Activated CD4-positive, alpha-beta memory T cell treated with anti-CD3 and anti-CD28 coated beads for 36 hours (primary cell): Measurements from ENCODE around the gene SMOC2. TPM values are rescaled to one million over a fixed set of nuclear protein-coding genes. Genes with fewer than 3 reads are reported as not detected.

Source experiments
- CTCF ChIA-PET: fragments of 350-600 bp; sonication (Branson Sonifier 250); formaldehyde crosslinking; loops from one replicate; lab custom pipeline; 2021; ENCODE audit warnings: antibody characterized with exemption, inconsistent platforms; lab: Charles Lee
- POLR2A ChIA-PET: fragments of 350-600 bp; sonication (Branson Sonifier 250); formaldehyde crosslinking; loops from one replicate; lab custom pipeline; 2021; ENCODE audit warnings: antibody characterized with exemption; lab: Charles Lee
- DNase-seq: peaks from one replicate; pipeline ENCODE4 v3.0.0-alpha.2; 2020
- H3K27ac Mint-ChIP-seq: one replicate; pipeline ENCODE4 v1.8.0; 2021; ENCODE audit warnings: mixed read lengths
- H3K27me3 Mint-ChIP-seq: one replicate; pipeline ENCODE4 v1.8.0; 2021; ENCODE audit warnings: mixed read lengths
- H3K36me3 Mint-ChIP-seq: one replicate; pipeline ENCODE4 v1.8.0; 2021; ENCODE audit warnings: mixed read lengths
- H3K4me1 Mint-ChIP-seq: one replicate; pipeline ENCODE4 v1.8.0; 2021; ENCODE audit warnings: low read depth, mixed read lengths
- H3K4me3 Mint-ChIP-seq: one replicate; pipeline ENCODE4 v1.8.0; 2021; ENCODE audit warnings: mild to moderate bottlenecking, mixed read lengths
- H3K9me3 Mint-ChIP-seq: one replicate; pipeline ENCODE4 v1.8.0; 2021; ENCODE audit warnings: mixed read lengths
- intact Hi-C: fragments of 100-400 bp; cut with micrococcal nuclease; formaldehyde crosslinking; loops from one replicate; pipeline ENCODE4 v1.15.1; 2023
- total RNA-seq, 2 experiments: library from RNA; stranded (reverse); gene quantifications; one replicate each; pipeline ENCODE4 v1.2.3, GENCODE V29; 2021

The SMOC2 gene
- total RNA-seq, 2 experiments from 2014 or later, result not detected

DNA sequence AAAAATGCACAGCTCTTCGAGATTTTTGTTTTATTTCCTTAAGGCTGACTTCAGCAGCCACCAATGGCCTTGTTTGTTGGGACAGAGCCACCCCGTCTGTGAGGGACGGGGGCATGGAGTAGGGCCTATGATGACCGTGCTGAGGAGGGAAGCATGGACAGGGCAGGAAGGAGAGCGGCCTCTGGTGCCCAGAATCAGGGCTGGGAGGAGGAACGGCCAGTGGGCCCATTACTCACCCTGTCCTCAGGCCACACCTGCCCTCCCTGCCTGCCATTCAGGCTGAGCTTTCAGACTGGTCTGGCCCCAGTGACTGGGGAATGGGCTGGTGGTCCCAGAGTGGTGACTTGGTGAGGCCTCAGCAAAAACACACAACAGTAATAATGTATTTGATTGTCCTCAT, 104.4 kb downstream of the SMOC2 start:
- Mint-ChIP-seq H3K4me3 (no peak overlapping the region), H3K27ac (no peak overlapping the region), H3K9me3 (no peaks in the 10 kb centered on the region), H3K27me3 (peaks cover 7% of the 10 kb centered on the region), H3K4me1 (no peaks in the 10 kb centered on the region), H3K36me3 (no peaks in the 10 kb centered on the region)
- ChIA-PET CTCF (no interaction called here), POLR2A (no interaction called here)
- DNase-seq, result no peak
- intact Hi-C loops, result no loop called here

DNA sequence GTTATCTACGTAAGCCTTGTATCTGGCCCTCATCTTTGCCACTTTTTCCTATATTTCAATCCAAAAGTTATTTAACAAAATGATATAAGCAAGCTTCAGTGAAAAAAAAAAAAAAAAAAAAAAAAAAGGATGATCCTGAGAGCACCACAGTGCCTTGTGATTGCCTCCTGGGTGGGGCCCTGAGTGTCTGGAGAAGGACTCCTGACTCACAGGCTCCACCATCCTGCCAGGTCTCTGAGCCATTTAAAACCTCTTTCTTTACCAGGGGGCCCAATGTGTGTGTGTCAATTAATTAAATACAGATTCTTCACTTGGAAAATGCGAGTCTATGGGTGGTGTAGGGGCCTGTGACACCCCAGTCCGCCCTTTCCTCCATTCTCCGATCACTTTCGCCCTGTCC, 105.2 kb downstream of the SMOC2 start:
- Mint-ChIP-seq H3K27ac (no peak overlapping the region), H3K36me3 (no peaks in the 10 kb centered on the region), H3K9me3 (no peaks in the 10 kb centered on the region), H3K4me3 (no peak overlapping the region), H3K4me1 (no peaks in the 10 kb centered on the region), H3K27me3 (no peaks in the 10 kb centered on the region)
- ChIA-PET CTCF (no interaction called here), POLR2A (no interaction called here)
- intact Hi-C loops, result no loop called here
- DNase-seq, result no peak

DNA sequence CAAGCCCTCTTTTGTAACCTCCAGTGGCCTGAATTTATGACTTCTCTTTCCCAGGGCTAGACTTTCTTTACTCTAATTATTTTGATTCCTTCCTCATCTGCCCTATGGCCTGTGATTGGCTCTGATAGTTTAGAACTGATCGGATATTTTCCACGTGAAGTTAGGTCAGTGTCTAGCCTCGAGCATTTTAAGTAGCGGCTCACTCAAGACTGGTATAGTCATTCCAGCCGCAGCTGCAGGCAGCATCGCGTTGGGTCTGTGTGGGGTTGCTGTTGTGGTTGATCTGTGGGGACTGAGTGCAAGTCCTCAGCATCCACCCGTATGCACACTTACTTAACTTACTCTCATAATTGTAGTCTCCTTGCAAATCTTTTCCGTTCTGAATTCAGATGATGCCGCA, 105.7 kb downstream of the SMOC2 start:
- Mint-ChIP-seq H3K27me3 (no peaks in the 10 kb centered on the region), H3K4me3 (no peak overlapping the region), H3K36me3 (no peaks in the 10 kb centered on the region), H3K4me1 (no peaks in the 10 kb centered on the region), H3K27ac (no peak overlapping the region), H3K9me3 (no peaks in the 10 kb centered on the region)
- ChIA-PET POLR2A (no interaction called here), CTCF (no interaction called here)
- intact Hi-C loops, result no loop called here
- DNase-seq, result no peak

DNA sequence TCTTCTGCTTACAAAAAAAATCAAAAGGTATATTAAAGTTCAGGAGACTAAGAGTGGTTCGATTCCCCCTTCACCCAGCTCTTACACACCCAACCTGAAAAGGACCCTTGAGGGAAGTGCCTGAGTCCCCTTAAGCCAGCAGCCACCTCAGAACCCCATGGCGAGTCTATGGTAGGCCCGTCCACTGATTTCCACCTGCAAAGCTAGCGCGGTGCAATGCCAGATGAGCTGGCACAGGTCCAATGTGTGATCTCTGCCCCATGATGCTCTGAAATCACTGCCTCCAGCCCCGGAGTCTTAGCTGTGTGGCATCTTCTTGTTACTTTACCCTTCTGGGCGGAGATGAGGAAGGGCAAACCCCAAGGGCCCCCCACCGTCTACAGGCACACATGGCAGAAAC, 109.3 kb downstream of the SMOC2 start:
- H3K36me3 Mint-ChIP-seq, result no peaks in the 10 kb centered on the region
- ChIA-PET CTCF (interaction anchor here (0.8 kb wide), 1 partner anchor 161 kb away, joined by 3 read pairs; no protein-coding TSS in a partner anchor), POLR2A (no interaction called here)
- no peaks in the 10 kb centered on the region for H3K27me3 Mint-ChIP-seq
- H3K9me3 Mint-ChIP-seq, result no peaks in the 10 kb centered on the region
- no peak for DNase-seq
- H3K4me1 Mint-ChIP-seq, result no peaks in the 10 kb centered on the region
- H3K4me3 Mint-ChIP-seq, result no peak overlapping the region
- intact Hi-C loops, result no loop called here
- no peak overlapping the region for H3K27ac Mint-ChIP-seq

DNA sequence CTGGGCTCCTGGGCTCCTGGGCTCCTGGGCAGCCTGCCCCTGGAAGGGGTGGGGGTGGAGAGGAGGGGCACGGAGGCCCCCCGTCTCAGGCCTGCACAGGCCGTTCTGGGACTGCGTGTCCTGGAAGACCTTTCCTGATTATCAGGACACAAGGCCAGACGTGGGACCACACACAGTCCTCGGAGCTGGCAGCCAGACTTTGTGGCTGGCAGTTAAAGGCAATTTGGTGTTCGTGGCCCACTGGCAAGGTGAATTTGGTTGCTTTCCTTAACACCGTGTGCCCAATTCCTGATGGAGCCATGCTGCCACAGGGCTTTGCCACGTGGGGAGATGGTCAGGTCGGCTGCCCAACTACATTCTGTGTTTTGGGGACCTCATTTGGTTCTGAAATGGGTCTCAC, 113.5 kb downstream of the SMOC2 start:
- ChIA-PET CTCF (no interaction called here), POLR2A (no interaction called here)
- Mint-ChIP-seq H3K27ac (no peak overlapping the region), H3K4me3 (no peak overlapping the region), H3K4me1 (no peaks in the 10 kb centered on the region), H3K9me3 (peaks cover 1% of the 10 kb centered on the region), H3K36me3 (no peaks in the 10 kb centered on the region), H3K27me3 (peaks cover 3% of the 10 kb centered on the region)
- intact Hi-C loops, result no loop called here
- DNase-seq, result no peak

DNA sequence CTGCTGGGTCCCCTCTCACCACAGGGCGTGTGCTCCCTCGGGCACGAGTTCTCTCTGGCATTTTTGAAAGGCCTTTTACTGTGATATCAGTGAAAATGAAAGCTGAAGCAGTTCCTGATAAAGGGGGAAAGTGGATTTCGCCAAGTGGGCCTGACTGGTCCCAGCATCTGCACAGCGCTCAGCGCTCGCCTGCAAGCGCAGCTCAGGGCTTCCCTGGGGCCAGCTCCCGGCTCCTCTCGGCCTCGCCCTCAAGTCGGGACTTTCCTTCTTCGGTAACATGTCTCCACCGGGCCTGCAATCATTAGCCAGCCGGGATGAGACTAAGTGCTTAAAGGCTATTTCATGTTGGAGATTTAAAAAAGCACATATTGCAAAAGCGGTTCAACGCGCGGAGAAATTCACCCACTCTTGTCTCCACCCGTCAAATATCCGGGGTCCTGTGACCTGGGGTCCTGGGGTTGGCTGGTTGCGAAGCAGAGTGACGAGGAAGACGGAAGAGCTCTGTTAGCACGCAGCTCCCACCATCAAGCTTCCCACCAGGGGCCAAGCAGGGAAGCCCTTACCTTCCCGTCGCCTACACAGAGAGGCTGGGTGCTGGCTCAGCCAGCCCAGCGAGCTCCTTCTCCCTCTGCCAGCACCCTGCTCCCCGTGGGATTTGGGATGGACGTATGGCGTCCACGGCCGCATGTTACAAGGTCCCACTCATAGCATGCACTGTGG, 114.1 kb downstream of the SMOC2 start:
- no peak for DNase-seq
- Mint-ChIP-seq H3K4me1 (no peaks in the 10 kb centered on the region), H3K4me3 (no peak overlapping the region), H3K9me3 (peaks cover 1% of the 10 kb centered on the region), H3K27me3 (peaks cover 3% of the 10 kb centered on the region), H3K27ac (no peak overlapping the region), H3K36me3 (no peaks in the 10 kb centered on the region)
- ChIA-PET POLR2A (no interaction called here), CTCF (no interaction called here)
- intact Hi-C loops, result no loop called here

DNA sequence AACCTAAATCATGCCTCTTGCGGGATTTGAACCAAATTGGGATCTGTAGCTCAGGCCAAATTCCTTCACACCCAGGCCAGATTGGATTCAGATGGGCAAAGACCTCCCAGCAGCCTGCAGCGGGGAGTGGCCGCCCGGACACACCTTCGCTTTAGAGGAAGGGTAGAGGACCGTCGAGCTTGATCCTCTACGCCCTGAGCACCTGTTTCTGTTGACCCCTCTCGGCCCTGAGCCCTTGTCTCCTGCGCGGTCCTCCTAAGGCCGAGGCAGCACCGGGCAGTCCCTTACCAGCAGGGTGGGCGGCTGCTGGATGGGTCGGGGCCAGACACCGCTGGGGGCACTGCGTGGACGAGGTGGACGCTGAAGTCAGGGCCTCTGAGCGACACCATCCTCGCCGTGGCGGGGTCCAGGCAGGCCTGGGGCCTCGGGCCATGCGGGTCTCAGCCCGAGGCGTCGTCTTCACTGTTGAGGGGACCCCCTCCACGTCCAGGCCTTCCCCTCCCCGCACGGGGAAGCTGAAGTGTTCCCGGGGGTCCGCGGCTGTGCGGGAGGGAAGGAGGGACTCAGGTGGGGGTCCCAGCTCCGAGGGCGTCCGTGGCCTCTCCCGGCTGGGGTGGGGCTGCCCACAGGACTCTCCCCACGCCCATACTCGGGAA, 114.8 kb downstream of the SMOC2 start:
- no peak for DNase-seq
- Mint-ChIP-seq H3K9me3 (peaks cover 1% of the 10 kb centered on the region), H3K27ac (no peak overlapping the region), H3K4me3 (no peak overlapping the region), H3K4me1 (no peaks in the 10 kb centered on the region), H3K36me3 (no peaks in the 10 kb centered on the region), H3K27me3 (peaks cover 3% of the 10 kb centered on the region)
- ChIA-PET POLR2A (no interaction called here), CTCF (no interaction called here)
- intact Hi-C loops, result no loop called here

DNA sequence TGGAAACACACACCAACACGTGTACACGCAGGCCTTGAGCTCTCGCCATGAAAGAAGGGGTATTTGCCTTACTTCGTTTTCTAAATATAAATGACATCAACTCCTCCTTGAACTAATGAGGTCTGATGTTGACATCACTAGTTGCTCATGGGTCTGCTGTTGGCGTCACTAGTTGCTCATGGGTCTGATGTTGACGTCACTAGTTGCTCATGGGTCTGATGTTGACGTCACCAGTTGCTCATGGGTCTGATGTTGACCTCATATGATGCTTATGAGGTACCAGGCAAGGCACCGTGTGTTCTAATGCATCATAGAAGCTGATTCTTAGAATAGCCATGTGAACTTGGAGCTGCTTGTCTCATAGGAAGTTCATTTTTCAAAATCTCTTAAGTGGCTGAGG, 116.5 kb downstream of the SMOC2 start:
- no peak overlapping the region for H3K27ac Mint-ChIP-seq
- no peaks in the 10 kb centered on the region for H3K36me3 Mint-ChIP-seq
- ChIA-PET POLR2A (no interaction called here), CTCF (no interaction called here)
- no peak for DNase-seq
- peaks cover 3% of the 10 kb centered on the region for H3K27me3 Mint-ChIP-seq
- intact Hi-C loops, result no loop called here
- H3K4me1 Mint-ChIP-seq, result no peaks in the 10 kb centered on the region
- no peak overlapping the region for H3K4me3 Mint-ChIP-seq
- peaks cover 1% of the 10 kb centered on the region for H3K9me3 Mint-ChIP-seq

DNA sequence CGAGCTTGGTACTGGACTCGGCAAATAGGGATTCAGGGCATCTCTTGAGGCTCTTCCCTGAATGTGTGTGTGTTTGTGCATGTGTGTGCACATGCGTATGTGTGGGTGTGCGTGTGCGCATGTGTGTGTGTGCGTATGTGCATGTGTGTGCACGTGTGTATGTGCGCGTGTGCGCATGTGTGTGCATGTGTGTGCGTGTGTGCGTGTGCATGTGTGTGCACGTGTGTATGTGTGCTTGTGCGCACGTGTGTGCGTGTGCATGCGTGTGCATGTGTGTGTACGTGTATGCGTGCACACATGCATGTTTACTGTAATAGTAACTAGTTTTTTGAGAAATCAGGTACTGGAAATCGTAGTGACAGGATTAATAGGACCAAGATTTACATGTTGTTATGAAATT, 117.7 kb downstream of the SMOC2 start:
- POLR2A ChIA-PET, result no interaction called here
- peaks cover 3% of the 10 kb centered on the region for H3K27me3 Mint-ChIP-seq
- intact Hi-C loops, result no loop called here
- DNase-seq, result no peak
- no peak overlapping the region for H3K27ac Mint-ChIP-seq
- CTCF ChIA-PET, result no interaction called here
- no peaks in the 10 kb centered on the region for H3K36me3 Mint-ChIP-seq
- H3K4me3 Mint-ChIP-seq, result no peak overlapping the region
- no peaks in the 10 kb centered on the region for H3K4me1 Mint-ChIP-seq
- H3K9me3 Mint-ChIP-seq, result peaks cover 1% of the 10 kb centered on the region

DNA sequence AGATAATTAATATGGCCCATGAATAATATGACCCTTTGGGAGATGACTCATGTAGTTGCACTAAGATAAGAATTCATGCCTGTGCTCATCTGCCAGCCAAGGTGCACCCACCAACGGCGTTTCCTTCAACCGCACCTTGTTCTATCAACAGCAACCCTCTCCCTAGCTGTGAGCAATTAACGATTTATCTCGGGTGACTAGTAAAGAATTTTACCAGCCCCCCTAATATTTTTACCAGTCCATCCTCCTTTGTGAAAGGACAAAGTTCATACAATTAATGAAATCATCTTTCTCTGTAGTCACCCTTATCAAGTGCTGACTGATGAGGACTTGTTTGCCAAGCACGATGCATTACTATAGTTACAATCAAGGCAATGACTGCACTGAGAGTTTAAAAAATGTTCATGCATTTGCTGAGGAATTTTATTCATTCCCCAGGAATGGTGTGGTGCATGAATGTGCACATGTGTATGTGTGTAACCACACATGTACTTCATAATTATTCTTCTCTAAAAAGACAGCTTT, 118.7 kb downstream of the SMOC2 start:
- intact Hi-C loops, result no loop called here
- ChIA-PET POLR2A (no interaction called here), CTCF (no interaction called here)
- Mint-ChIP-seq H3K4me3 (no peak overlapping the region), H3K4me1 (no peaks in the 10 kb centered on the region), H3K36me3 (no peaks in the 10 kb centered on the region), H3K27ac (no peak overlapping the region), H3K27me3 (peaks cover 5% of the 10 kb centered on the region), H3K9me3 (peaks cover 1% of the 10 kb centered on the region)
- no peak for DNase-seq

DNA sequence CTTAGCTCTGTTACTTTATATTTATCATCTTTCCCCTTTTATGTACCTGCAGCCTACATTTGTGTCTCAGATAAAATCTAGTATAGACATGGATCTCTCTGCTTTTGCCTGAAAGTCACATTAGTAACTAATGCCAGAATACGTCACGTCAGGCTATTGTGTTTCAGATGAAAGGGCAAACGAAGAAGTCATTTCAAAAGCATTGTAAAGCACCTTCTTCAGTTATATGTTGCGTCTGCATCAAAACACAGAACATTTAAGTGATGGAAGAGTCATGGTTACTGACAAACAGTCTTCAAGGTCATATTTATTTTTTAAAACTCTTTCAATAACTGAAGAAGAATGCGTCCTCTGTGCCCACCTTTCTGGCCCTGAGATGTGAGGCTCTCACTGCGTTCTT, 119.1 kb downstream of the SMOC2 start:
- peaks cover 1% of the 10 kb centered on the region for H3K9me3 Mint-ChIP-seq
- no peaks in the 10 kb centered on the region for H3K36me3 Mint-ChIP-seq
- intact Hi-C loops, result no loop called here
- DNase-seq, result no peak
- H3K4me3 Mint-ChIP-seq, result no peak overlapping the region
- ChIA-PET POLR2A (no interaction called here), CTCF (no interaction called here)
- H3K27ac Mint-ChIP-seq, result no peak overlapping the region
- H3K4me1 Mint-ChIP-seq, result no peaks in the 10 kb centered on the region
- H3K27me3 Mint-ChIP-seq, result peaks cover 5% of the 10 kb centered on the region

DNA sequence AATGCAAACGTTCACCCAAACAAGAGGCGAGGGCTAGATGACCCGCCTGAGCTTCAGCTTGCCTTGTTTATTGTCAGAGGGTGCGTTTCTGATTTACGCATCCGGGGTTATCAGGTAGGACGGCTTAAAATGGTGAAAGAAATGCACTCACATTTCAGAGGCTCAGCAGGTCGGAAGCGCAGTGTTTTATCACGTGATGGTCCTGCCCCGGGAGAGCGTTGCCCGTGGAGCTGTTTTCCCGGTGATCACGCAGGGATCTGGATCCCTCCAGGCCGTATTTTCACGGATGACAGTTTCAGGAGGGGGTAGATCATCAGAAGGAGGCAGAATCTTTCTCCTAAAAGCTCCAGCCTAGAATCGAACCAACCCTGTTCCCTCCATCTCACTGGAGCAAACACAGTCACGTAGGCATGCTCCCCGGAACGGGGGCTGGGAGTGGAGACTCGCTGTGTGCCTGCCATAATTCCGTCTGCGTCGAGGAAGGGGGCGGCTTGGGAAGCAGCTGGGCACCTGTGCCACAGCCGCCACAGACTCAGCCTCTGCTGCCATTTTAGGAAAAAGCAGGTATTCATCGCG, 121.7 kb downstream of the SMOC2 start:
- intact Hi-C loops, result no loop called here
- no peaks in the 10 kb centered on the region for H3K4me1 Mint-ChIP-seq

More for the DNA sequence above, 121.7 kb downstream of the SMOC2 start:
- POLR2A ChIA-PET, result no interaction called here
- peaks cover 1% of the 10 kb centered on the region for H3K9me3 Mint-ChIP-seq
- H3K27me3 Mint-ChIP-seq, result peaks cover 5% of the 10 kb centered on the region
- no peak overlapping the region for H3K27ac Mint-ChIP-seq
- no peak for DNase-seq
- H3K4me3 Mint-ChIP-seq, result no peak overlapping the region
- H3K36me3 Mint-ChIP-seq, result no peaks in the 10 kb centered on the region
- CTCF ChIA-PET, result no interaction called here
